Measurements from ENCODE around the gene TRIP10. TPM values are rescaled to one million over a fixed set of nuclear protein-coding genes. Genes with fewer than 3 reads are reported as not detected.

The TRIP10 gene
- total RNA-seq, 1 donor from 2014 or later, result 53.0 TPM

DNA sequence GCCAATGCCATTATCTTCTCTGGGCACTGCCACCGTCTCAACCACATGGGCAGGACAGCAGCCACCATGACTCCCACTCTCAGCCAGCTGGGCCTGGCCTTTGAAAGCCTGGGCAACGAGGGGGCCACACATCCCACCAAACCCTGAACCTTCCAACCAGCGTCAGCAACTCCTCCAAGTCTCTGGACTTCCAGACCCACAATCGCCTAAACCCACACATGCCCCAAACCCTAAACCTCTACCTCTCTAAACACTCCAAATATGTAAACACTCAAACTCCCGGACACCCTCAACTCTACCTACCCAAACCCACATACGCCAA is 20.0 kb upstream of the TRIP10 start:
- Histone ChIP-seq H3K4me3 (no peak overlapping the region), H3K4me1 (no peaks in the 10 kb centered on the region), H3K27me3 (no peaks in the 10 kb centered on the region), H2AFZ (replicated peaks) (no peak overlapping the region), H3K9me3 (ENCODE audit: low read depth) (no peaks in the 10 kb centered on the region), H3K36me3 (no peaks in the 10 kb centered on the region), H3K27ac (no peak overlapping the region), H3K79me2 (ENCODE audit: low read depth) (no peaks in the 10 kb centered on the region), H4K20me1 (ENCODE audit: low read depth) (no peaks in the 10 kb centered on the region), H3K9ac (no peak overlapping the region), H3F3A (ENCODE audit: low read depth) (peaks cover 4% of the 10 kb centered on the region), H3K4me2 (no peak overlapping the region)
- Mint-ChIP-seq H3K27me3 (ENCODE audit: insufficient read depth, low read depth) (peaks cover 21% of the 10 kb centered on the region), H3K27ac (no peak overlapping the region), H3K4me1 (peaks cover 7% of the 10 kb centered on the region), H3K4me3 (no peak overlapping the region), H3K36me3 (no peaks in the 10 kb centered on the region), H3K9me3 (peaks cover 5% of the 10 kb centered on the region)
- TF ChIP-seq CTCF (IDR thresholded peaks at IDR 0.05) (no peak), EZH2 (IDR thresholded peaks at IDR 0.05) (no peak), EZH2phosphoT487 (IDR thresholded peaks at IDR 0.05) (no peak)
- DNase-seq (ENCODE audit: low spot score), result no peak

- H3K27ac Mint-ChIP-seq, result no peak overlapping the region
- peaks cover 7% of the 10 kb centered on the region for H3K4me1 Mint-ChIP-seq
- no peaks in the 10 kb centered on the region for H3K36me3 Mint-ChIP-seq
- Histone ChIP-seq H3K36me3 (no peaks in the 10 kb centered on the region), H2AFZ (replicated peaks) (no peak overlapping the region), H3F3A (ENCODE audit: low read depth) (peaks cover 4% of the 10 kb centered on the region), H4K20me1 (ENCODE audit: low read depth) (no peaks in the 10 kb centered on the region), H3K4me1 (no peaks in the 10 kb centered on the region), H3K4me3 (no peak overlapping the region), H3K9ac (no peak overlapping the region), H3K9me3 (ENCODE audit: low read depth) (no peaks in the 10 kb centered on the region), H3K27me3 (no peaks in the 10 kb centered on the region), H3K4me2 (no peak overlapping the region), H3K27ac (no peak overlapping the region), H3K79me2 (ENCODE audit: low read depth) (no peaks in the 10 kb centered on the region)
- no peak for DNase-seq (ENCODE audit: low spot score)
- H3K27me3 Mint-ChIP-seq (ENCODE audit: insufficient read depth, low read depth), result peaks cover 21% of the 10 kb centered on the region
- TF ChIP-seq CTCF (IDR thresholded peaks at IDR 0.05), result no peak
- no peak for TF ChIP-seq EZH2phosphoT487 (IDR thresholded peaks at IDR 0.05)
- no peak for TF ChIP-seq EZH2 (IDR thresholded peaks at IDR 0.05)
- no peak overlapping the region for H3K4me3 Mint-ChIP-seq
- H3K9me3 Mint-ChIP-seq, result peaks cover 5% of the 10 kb centered on the region
Measured at GRCh38 chr19:6719992-6720368, 19.5 kb upstream of the TRIP10 start.

- TF ChIP-seq EZH2phosphoT487 (IDR thresholded peaks at IDR 0.05) (no peak), CTCF (IDR thresholded peaks at IDR 0.05) (no peak), EZH2 (IDR thresholded peaks at IDR 0.05) (no peak)
Measured at GRCh38 chr19:6720369-6721137, 18.9 kb upstream of the TRIP10 start, which contains the start of gene C3. Gene C3 (minus strand): TSS chr19:6720650. CDS start chr19:6720589, 61 bp downstream.

More at GRCh38 chr19:6720369-6721137, 18.9 kb upstream of the TRIP10 start, which contains the start of gene C3:
- H3K9ac ChIP-seq, result no peak within 1 kb of the TSS
- peaks cover 4% of the 10 kb centered on the region for H3F3A ChIP-seq (ENCODE audit: low read depth)
- Mint-ChIP-seq H3K27ac (no peak within 1 kb of the TSS), H3K27me3 (ENCODE audit: insufficient read depth, low read depth) (peaks cover 21% of the 10 kb centered on the region), H3K4me1 (peaks cover 10% of the 10 kb centered on the region), H3K36me3 (no peaks in the 10 kb centered on the region), H3K9me3 (peaks cover 5% of the 10 kb centered on the region), H3K4me3 (no peak within 1 kb of the TSS)
- no peak within 1 kb of the TSS for H3K4me3 ChIP-seq
- no peak within 1 kb of the TSS for H3K27ac ChIP-seq
- H3K4me1 ChIP-seq, result no peaks in the 10 kb centered on the region
- no peaks in the 10 kb centered on the region for H3K36me3 ChIP-seq
- no peak within 1 kb of the TSS for H3K4me2 ChIP-seq
- no peaks in the 10 kb centered on the region for H4K20me1 ChIP-seq (ENCODE audit: low read depth)
- no peak within 1 kb of the TSS for H2AFZ ChIP-seq (replicated peaks)
- no peaks in the 10 kb centered on the region for H3K79me2 ChIP-seq (ENCODE audit: low read depth)
- DNase-seq (ENCODE audit: low spot score), result no peak
- no peaks in the 10 kb centered on the region for H3K9me3 ChIP-seq (ENCODE audit: low read depth)
- no peaks in the 10 kb centered on the region for H3K27me3 ChIP-seq
